Endothelial cell (in vitro differentiated cells): ENCODE measurements around the gene DENND1A. TPM values are rescaled to one million over a fixed set of nuclear protein-coding genes. Genes with fewer than 3 reads are reported as not detected.

Source experiments
- DNase-seq: peaks from one replicate; pipeline ENCODE4 v3.0.0; 2021; ENCODE audit warnings: low spot score
- H3K27ac Mint-ChIP-seq: one replicate; pipeline ENCODE4 v1.8.0; 2021; ENCODE audit warnings: mixed read lengths, inconsistent platforms; ENCODE audit not compliant: unreplicated experiment
- H3K27me3 Mint-ChIP-seq: one replicate; pipeline ENCODE4 v1.8.0; 2021; ENCODE audit warnings: mild to moderate bottlenecking, moderate library complexity, mixed read lengths, inconsistent platforms; ENCODE audit not compliant: unreplicated experiment
- H3K36me3 Mint-ChIP-seq: one replicate; pipeline ENCODE4 v1.8.0; 2021; ENCODE audit warnings: mild to moderate bottlenecking, low read depth, mixed read lengths, inconsistent platforms; ENCODE audit not compliant: unreplicated experiment
- H3K4me1 Mint-ChIP-seq: one replicate; pipeline ENCODE4 v1.8.0; 2021; ENCODE audit warnings: mild to moderate bottlenecking, mixed read lengths, inconsistent platforms; ENCODE audit not compliant: unreplicated experiment
- H3K4me3 Mint-ChIP-seq: one replicate; pipeline ENCODE4 v1.8.0; 2021; ENCODE audit warnings: mild to moderate bottlenecking, mixed read lengths, inconsistent platforms; ENCODE audit not compliant: unreplicated experiment
- H3K9me3 Mint-ChIP-seq: one replicate; pipeline ENCODE4 v1.8.0; 2021; ENCODE audit warnings: mixed read lengths, inconsistent platforms; ENCODE audit not compliant: unreplicated experiment
- CTCF ChIP-seq: fragments of 200-600 bp; sonication (generic); IDR thresholded peaks from one replicate; pipeline ENCODE4 v1.5.0; 2021; ENCODE audit warnings: antibody characterized with exemption; ENCODE audit not compliant: unreplicated experiment
- total RNA-seq: library from RNA; stranded (reverse); fragmentation: NEBNext Ultra II Directional; extraction: Animal tissue kit (Norgen Biotek cat#: 25700); gene quantifications from one replicate; pipeline ENCODE4 v1.2.1, GENCODE V29; 2021; ENCODE audit not compliant: unreplicated experiment

DENND1A gene
- total RNA-seq, 1 donor from 2014 or later, result 14.1 TPM

DNA sequence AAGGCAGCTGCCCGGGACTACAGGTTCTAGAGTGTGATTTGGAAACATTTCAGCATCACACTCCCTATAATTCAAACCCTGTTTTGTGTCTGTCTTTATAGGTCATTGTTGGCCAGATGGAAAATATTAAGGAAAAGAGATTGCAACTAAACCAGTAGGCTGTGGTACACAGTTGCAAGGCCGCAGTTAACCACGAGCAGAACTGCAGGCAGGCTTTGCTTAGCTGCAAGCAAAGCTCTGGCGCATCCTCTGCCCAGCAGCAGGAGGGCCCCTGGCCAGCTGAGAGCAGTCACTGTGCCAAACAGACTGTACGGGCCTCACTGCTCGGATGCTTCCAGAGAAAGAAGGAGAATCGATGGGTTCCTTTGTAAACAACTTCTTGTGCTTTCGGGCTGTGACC is 204.5 kb downstream of the DENND1A start:
- no peak overlapping the region for H3K27ac Mint-ChIP-seq
- peaks cover 3% of the 10 kb centered on the region for H3K27me3 Mint-ChIP-seq
- H3K9me3 Mint-ChIP-seq, result peaks cover 9% of the 10 kb centered on the region
- H3K4me3 Mint-ChIP-seq, result no peak overlapping the region
- peaks cover 31% of the 10 kb centered on the region for H3K36me3 Mint-ChIP-seq
- H3K4me1 Mint-ChIP-seq, result no peaks in the 10 kb centered on the region
- no peak for TF ChIP-seq CTCF
- DNase-seq, result no peak

- H3K27me3 Mint-ChIP-seq, result peaks cover 2% of the 10 kb centered on the region
- H3K36me3 Mint-ChIP-seq, result peaks cover 34% of the 10 kb centered on the region
- DNase-seq, result no peak
- no peak overlapping the region for H3K4me3 Mint-ChIP-seq
- H3K4me1 Mint-ChIP-seq, result no peaks in the 10 kb centered on the region
- peaks cover 9% of the 10 kb centered on the region for H3K9me3 Mint-ChIP-seq
- H3K27ac Mint-ChIP-seq, result no peak overlapping the region
- TF ChIP-seq CTCF, result no peak
Measured at GRCh38 chr9:123724211-123724796, 205.6 kb downstream of the DENND1A start.

- Mint-ChIP-seq H3K4me3 (no peak overlapping the region), H3K27ac (no peak overlapping the region), H3K36me3 (peaks cover 34% of the 10 kb centered on the region), H3K4me1 (no peaks in the 10 kb centered on the region), H3K27me3 (peaks cover 2% of the 10 kb centered on the region), H3K9me3 (peaks cover 9% of the 10 kb centered on the region)
- no peak for TF ChIP-seq CTCF
- no peak for DNase-seq
Measured at GRCh38 chr9:123723135-123723875, 206.6 kb downstream of the DENND1A start.

GRCh38 chr9:123722378-123722777 is 207.5 kb downstream of the DENND1A start:
- peaks cover 9% of the 10 kb centered on the region for H3K9me3 Mint-ChIP-seq
- H3K27ac Mint-ChIP-seq, result no peak overlapping the region
- peaks cover 2% of the 10 kb centered on the region for H3K27me3 Mint-ChIP-seq
- TF ChIP-seq CTCF, result no peak
- H3K36me3 Mint-ChIP-seq, result peaks cover 34% of the 10 kb centered on the region
- H3K4me3 Mint-ChIP-seq, result no peak overlapping the region
- H3K4me1 Mint-ChIP-seq, result no peaks in the 10 kb centered on the region
- DNase-seq, result no peak

DNA sequence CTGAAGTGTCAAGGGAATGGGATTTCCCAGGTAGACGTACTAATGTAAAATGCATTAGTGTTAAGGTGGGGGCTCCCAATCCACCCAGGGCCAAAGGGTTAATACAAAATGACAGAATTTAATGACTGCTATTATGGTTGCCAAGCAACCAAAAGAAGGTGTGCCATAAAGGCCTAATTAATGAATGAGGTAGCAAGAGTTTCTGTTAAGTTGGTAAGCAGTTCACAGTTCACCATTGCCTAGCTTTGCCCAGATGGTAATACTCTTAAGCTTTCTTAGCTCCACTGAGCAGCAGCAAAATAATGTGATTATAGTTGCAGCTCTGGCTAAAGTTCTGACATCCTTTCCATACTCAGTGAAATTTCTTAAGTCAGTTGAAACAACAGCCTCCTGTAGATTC is 211.7 kb downstream of the DENND1A start:
- H3K36me3 Mint-ChIP-seq, result peaks cover 23% of the 10 kb centered on the region
- no peaks in the 10 kb centered on the region for H3K4me1 Mint-ChIP-seq
- peaks cover 9% of the 10 kb centered on the region for H3K9me3 Mint-ChIP-seq

More for the DNA sequence above, 211.7 kb downstream of the DENND1A start:
- Mint-ChIP-seq H3K27ac (no peak overlapping the region), H3K27me3 (peaks cover 2% of the 10 kb centered on the region), H3K4me3 (no peak overlapping the region)
- no peak for DNase-seq
- TF ChIP-seq CTCF, result no peak
